GM12878 (cell line): ENCODE results near the gene NR2F1-AS1.

ENCODE experiments used
- CREB1 ChIP-seq: IDR thresholded peaks from 2 replicates; pipeline ENCODE4 v1.6.1; 2012; ENCODE audit warnings: low read depth, mild to moderate bottlenecking, inconsistent platforms
- ETV6 ChIP-seq, 2 experiments: fragments of 450-650 bp in 1 of 2; IDR thresholded peaks in 1 of 2; conservative IDR thresholded peaks in 1 of 2; 2 replicates each; pipeline ENCODE4 v1.6.1; 2014; ENCODE audit warnings: antibody characterized with exemption in 1 of 2, borderline replicate concordance in 1 of 2, low read depth in 1 of 2, mild to moderate bottlenecking in 1 of 2, moderate library complexity in 1 of 2
- FOXK2 ChIP-seq: fragments of 450-650 bp; IDR thresholded peaks from 2 replicates; pipeline ENCODE4 v1.6.1; 2017; ENCODE audit warnings: mild to moderate bottlenecking, moderate library complexity
- GATAD2B ChIP-seq: fragments of 450-650 bp; conservative IDR thresholded peaks from 2 replicates; pipeline ENCODE4 v1.6.1; 2017; ENCODE audit warnings: low read depth, mild to moderate bottlenecking, moderate library complexity
- MYC ChIP-seq: IDR thresholded peaks from 2 replicates; pipeline ENCODE4 v1.6.1; 2011; ENCODE audit warnings: mild to moderate bottlenecking, low read length, moderate library complexity, inconsistent platforms; ENCODE audit not compliant: insufficient read depth, insufficient replicate concordance, insufficient read length, severe bottlenecking
- POLR2A ChIP-seq: IDR thresholded peaks from 2 replicates; pipeline ENCODE4 v1.6.1; 2011; ENCODE audit warnings: low read depth, mild to moderate bottlenecking, low read length
- RAD51 ChIP-seq: fragments of 450-650 bp; IDR thresholded peaks from 2 replicates; pipeline ENCODE4 v1.6.1; 2016; ENCODE audit warnings: moderate library complexity, mild to moderate bottlenecking, inconsistent platforms
- SIN3A ChIP-seq: IDR thresholded peaks from 2 replicates; pipeline ENCODE4 v1.6.1; 2012; ENCODE audit warnings: low read depth, low read length, improper control_type of control experiment
- ZNF384 ChIP-seq: IDR thresholded peaks from 2 replicates; pipeline ENCODE4 v1.6.1; 2012; ENCODE audit warnings: low read depth, mild to moderate bottlenecking, low read length, improper control_type of control experiment, borderline replicate concordance
- TF ChIP-seq, protein P1 (sequence below): IDR thresholded peaks from 2 replicates; pipeline ENCODE4 v1.6.1; 2011; ENCODE audit warnings: low read depth, low read length, improper control_type of control experiment, borderline replicate concordance
- TF ChIP-seq, protein P2 (sequence below), 3 experiments: IDR thresholded peaks in 2 of 3; conservative IDR thresholded peaks in 1 of 3; 2 replicates each; pipeline ENCODE4 v1.5.1; 2011; ENCODE audit warnings: low read depth in 3 of 3, low read length in 3 of 3, mild to moderate bottlenecking in 3 of 3, control low read depth in 2 of 3, moderate library complexity in 2 of 3, inconsistent platforms in 1 of 3, mixed read lengths in 1 of 3; ENCODE audit not compliant: control insufficient read depth in 2 of 3, insufficient read depth in 1 of 3; ENCODE audit errors: extremely low read depth in 1 of 3

DNA sequence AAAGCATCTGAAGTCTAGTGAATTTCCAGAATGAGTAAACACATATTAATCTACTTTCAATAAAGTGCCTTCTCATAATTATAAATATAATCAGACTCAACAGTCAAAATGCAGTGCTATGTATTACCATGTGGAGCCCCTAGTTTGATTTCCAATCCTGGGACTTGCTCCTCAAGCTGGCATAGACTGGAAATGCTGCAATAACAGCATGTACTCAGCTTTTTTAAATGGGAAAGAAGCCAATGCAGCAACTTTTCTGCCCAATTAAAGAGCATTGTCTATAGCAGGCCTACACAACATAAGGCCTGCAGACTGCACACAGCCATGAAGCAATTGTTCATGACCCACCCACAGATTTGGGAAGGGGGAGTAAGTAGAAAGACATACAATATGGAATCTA, 103.2 kb downstream of the NR2F1-AS1 start:
- TF ChIP-seq GATAD2B = no peak
- TF ChIP-seq, protein P1, sequence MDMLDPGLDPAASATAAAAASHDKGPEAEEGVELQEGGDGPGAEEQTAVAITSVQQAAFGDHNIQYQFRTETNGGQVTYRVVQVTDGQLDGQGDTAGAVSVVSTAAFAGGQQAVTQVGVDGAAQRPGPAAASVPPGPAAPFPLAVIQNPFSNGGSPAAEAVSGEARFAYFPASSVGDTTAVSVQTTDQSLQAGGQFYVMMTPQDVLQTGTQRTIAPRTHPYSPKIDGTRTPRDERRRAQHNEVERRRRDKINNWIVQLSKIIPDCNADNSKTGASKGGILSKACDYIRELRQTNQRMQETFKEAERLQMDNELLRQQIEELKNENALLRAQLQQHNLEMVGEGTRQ = no peak
- no peak for TF ChIP-seq ZNF384
- TF ChIP-seq FOXK2 = no peak
- TF ChIP-seq, protein P2, sequence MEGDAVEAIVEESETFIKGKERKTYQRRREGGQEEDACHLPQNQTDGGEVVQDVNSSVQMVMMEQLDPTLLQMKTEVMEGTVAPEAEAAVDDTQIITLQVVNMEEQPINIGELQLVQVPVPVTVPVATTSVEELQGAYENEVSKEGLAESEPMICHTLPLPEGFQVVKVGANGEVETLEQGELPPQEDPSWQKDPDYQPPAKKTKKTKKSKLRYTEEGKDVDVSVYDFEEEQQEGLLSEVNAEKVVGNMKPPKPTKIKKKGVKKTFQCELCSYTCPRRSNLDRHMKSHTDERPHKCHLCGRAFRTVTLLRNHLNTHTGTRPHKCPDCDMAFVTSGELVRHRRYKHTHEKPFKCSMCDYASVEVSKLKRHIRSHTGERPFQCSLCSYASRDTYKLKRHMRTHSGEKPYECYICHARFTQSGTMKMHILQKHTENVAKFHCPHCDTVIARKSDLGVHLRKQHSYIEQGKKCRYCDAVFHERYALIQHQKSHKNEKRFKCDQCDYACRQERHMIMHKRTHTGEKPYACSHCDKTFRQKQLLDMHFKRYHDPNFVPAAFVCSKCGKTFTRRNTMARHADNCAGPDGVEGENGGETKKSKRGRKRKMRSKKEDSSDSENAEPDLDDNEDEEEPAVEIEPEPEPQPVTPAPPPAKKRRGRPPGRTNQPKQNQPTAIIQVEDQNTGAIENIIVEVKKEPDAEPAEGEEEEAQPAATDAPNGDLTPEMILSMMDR (IDR thresholded peaks at IDR 0.05 in 2 of 3, conservative IDR thresholded peaks at IDR 0.05 in 1 of 3; ENCODE audit: control insufficient read depth in 2 of 3, extremely low read depth in 1 of 3, insufficient read depth in 1 of 3, low read depth in 3 of 3, low read length in 3 of 3) = no peak
- TF ChIP-seq POLR2A = no peak
- no peak for TF ChIP-seq SIN3A
- TF ChIP-seq CREB1 = no peak
- TF ChIP-seq RAD51 = no peak
- no peak for TF ChIP-seq ETV6 (conservative IDR thresholded peaks at IDR 0.05 in 1 of 2, IDR thresholded peaks at IDR 0.05 in 1 of 2; ENCODE audit: borderline replicate concordance in 1 of 2, low read depth in 1 of 2)
- no peak for TF ChIP-seq MYC
